ENCODE measurements around the gene PRB3.

PRB3 gene

GRCh38 chr12:11269607-11270006 lies at the start of gene PRB3:
TSS of gene PRB3 (minus strand) at chr12:11269707. CDS start at chr12:11269669, 38 bp downstream.
- DNase-seq: no peak

GRCh38 chr12:11310336-11310735 lies 40.8 kb upstream of the PRB3 start, which contains the start of gene PRB4:
TSS of gene PRB4 (minus strand) at chr12:11310436. CDS start at chr12:11310398, 38 bp downstream.
- DNase-seq: no peak

GRCh38 chr12:11307143-11307542 lies 37.6 kb upstream of the PRB3 start:
- no peak for DNase-seq

- no peak for DNase-seq
Observed at GRCh38 chr12:11273449-11273848, 3.9 kb upstream of the PRB3 start.

GRCh38 chr12:11264501-11264900 lies 5.0 kb downstream of the PRB3 start:
- DNase-seq: no peak

GRCh38 chr12:11246489-11246888 lies 23.0 kb downstream of the PRB3 start:
- DNase-seq: no peak

- no peak for DNase-seq
Observed at GRCh38 chr12:11242656-11243055, 26.9 kb downstream of the PRB3 start.

- DNase-seq: no peak
Observed at GRCh38 chr12:11240348-11240930, 29.1 kb downstream of the PRB3 start.

- DNase-seq: no peak
Observed at GRCh38 chr12:11238275-11238674, 31.2 kb downstream of the PRB3 start.

- DNase-seq: no peak
Observed at GRCh38 chr12:11233532-11233931, 36.0 kb downstream of the PRB3 start.

- peak; percentile 10 for DNase-seq
Observed at GRCh38 chr12:11228296-11228879, 41.1 kb downstream of the PRB3 start.

- DNase-seq: no peak
Observed at GRCh38 chr12:11227373-11227772, 42.1 kb downstream of the PRB3 start.

Measured in activated naive CD4-positive, alpha-beta T cell treated with Interleukin-2 at 50 U/mL for 16 hours (primary cell).